GM06990 (cell line): Measurements from ENCODE around the gene PANX2.

ENCODE experiments used
- DNase-seq: peaks from one replicate; pipeline ENCODE4 v3.0.0-alpha.2; 2011; ENCODE audit not compliant: insufficient read length; ENCODE audit errors: extremely low read depth
- H3K27me3 ChIP-seq: replicated peaks from 2 replicates; pipeline ENCODE4 v1.6.0; 2011; ENCODE audit warnings: low read length; ENCODE audit not compliant: control insufficient read depth, insufficient read depth
- H3K36me3 ChIP-seq: 2 replicates; pipeline ENCODE4 v1.5.1; 2011; ENCODE audit warnings: low read length; ENCODE audit not compliant: control insufficient read depth, insufficient read depth
- H3K4me3 ChIP-seq: replicated peaks from 2 replicates; pipeline ENCODE4 v1.5.1; 2011; ENCODE audit warnings: low read depth, mild to moderate bottlenecking, control low read depth, low read length
- CTCF ChIP-seq: IDR thresholded peaks from 2 replicates; pipeline ENCODE4 v1.5.1; 2011; ENCODE audit warnings: low read length, control low read depth, mild to moderate bottlenecking, inconsistent platforms; ENCODE audit not compliant: insufficient read depth, poor library complexity, severe bottlenecking

The PANX2 gene

GRCh38 chr22:50209893-50210292 is 39.4 kb downstream of the PANX2 start:
- TF ChIP-seq CTCF = peak; percentile 73
- DNase-seq = no peak

GRCh38 chr22:50210378-50211139 is 40.0 kb downstream of the PANX2 start:
- TF ChIP-seq CTCF = no peak

More at GRCh38 chr22:50209893-50210292, 39.4 kb downstream of the PANX2 start:
- H3K36me3 ChIP-seq = peaks cover 25% of the 10 kb centered on the region
- H3K4me3 ChIP-seq = no peak overlapping the region
- H3K27me3 ChIP-seq = no peaks in the 10 kb centered on the region

GRCh38 chr22:50211147-50211546 is 40.6 kb downstream of the PANX2 start:
- no peak for DNase-seq
- Histone ChIP-seq H3K27me3 (no peaks in the 10 kb centered on the region), H3K36me3 (peaks cover 30% of the 10 kb centered on the region), H3K4me3 (no peak overlapping the region)
- TF ChIP-seq CTCF = no peak

More at GRCh38 chr22:50210378-50211139, 40.0 kb downstream of the PANX2 start:
- no peak for DNase-seq
- Histone ChIP-seq H3K27me3 (no peaks in the 10 kb centered on the region), H3K36me3 (peaks cover 28% of the 10 kb centered on the region), H3K4me3 (no peak overlapping the region)

- peaks cover 40% of the 10 kb centered on the region for H3K36me3 ChIP-seq
- no peak for TF ChIP-seq CTCF
- no peaks in the 10 kb centered on the region for H3K27me3 ChIP-seq
- no peak for DNase-seq
- no peak overlapping the region for H3K4me3 ChIP-seq
Measured at GRCh38 chr22:50213263-50213662, 42.7 kb downstream of the PANX2 start.

GRCh38 chr22:50215297-50216054 is 44.9 kb downstream of the PANX2 start:
- H3K36me3 ChIP-seq = peaks cover 53% of the 10 kb centered on the region
- no peak overlapping the region for H3K4me3 ChIP-seq
- no peaks in the 10 kb centered on the region for H3K27me3 ChIP-seq
- no peak for DNase-seq
- TF ChIP-seq CTCF = no peak
